H9 (cell line): ENCODE measurements around the gene MARK4. TPM values are rescaled to one million over a fixed set of nuclear protein-coding genes. Genes with fewer than 3 reads are reported as not detected.
A peak's percentile ranks its signal among the peaks of the same experiment; 100 is the strongest.

Experiments
- DNase-seq: peaks from one replicate; pipeline ENCODE4 v3.0.0-alpha.2; 2017
- H2AFZ ChIP-seq: one replicate; pipeline ENCODE4 v1.6.1; 2013; ENCODE audit warnings: mild to moderate bottlenecking, low read length, control low read depth, moderate library complexity
- H2AK5ac ChIP-seq: 2 replicates; pipeline ENCODE4 v1.6.1; 2013; ENCODE audit warnings: low read length, control low read depth, mixed read lengths; ENCODE audit not compliant: insufficient read length
- H2BK120ac ChIP-seq: one replicate; pipeline ENCODE4 v1.6.1; 2013; ENCODE audit warnings: low read depth, mild to moderate bottlenecking, low read length, control low read depth, inconsistent platforms; ENCODE audit not compliant: poor library complexity, severe bottlenecking
- H2BK12ac ChIP-seq: 2 replicates; pipeline ENCODE4 v1.6.1; 2013; ENCODE audit warnings: low read length, control low read depth, mixed read lengths, low read depth; ENCODE audit not compliant: insufficient read length
- H2BK15ac ChIP-seq: 2 replicates; pipeline ENCODE4 v1.6.1; 2013; ENCODE audit warnings: low read depth, low read length, control low read depth
- H2BK20ac ChIP-seq: one replicate; pipeline ENCODE4 v1.6.1; 2013; ENCODE audit warnings: low read depth, mild to moderate bottlenecking, low read length, control low read depth, inconsistent platforms; ENCODE audit not compliant: poor library complexity, severe bottlenecking
- H2BK5ac ChIP-seq: 2 replicates; pipeline ENCODE4 v1.6.1; 2013; ENCODE audit warnings: low read length, control low read depth, mixed read lengths; ENCODE audit not compliant: insufficient read length
- H3K14ac ChIP-seq: 2 replicates; pipeline ENCODE4 v1.6.1; 2013; ENCODE audit warnings: low read length, control low read depth; ENCODE audit not compliant: insufficient read depth
- H3K18ac ChIP-seq: 2 replicates; pipeline ENCODE4 v1.6.1; 2013; ENCODE audit warnings: low read depth, mild to moderate bottlenecking, mixed read lengths, low read length, control low read depth; ENCODE audit not compliant: insufficient read length
- H3K23ac ChIP-seq: 2 replicates; pipeline ENCODE4 v1.6.1; 2013; ENCODE audit warnings: low read length, control low read depth, mixed read lengths, low read depth; ENCODE audit not compliant: insufficient read length
- H3K23me2 ChIP-seq: 2 replicates; pipeline ENCODE4 v1.6.1; 2013; ENCODE audit warnings: low read depth, mild to moderate bottlenecking, mixed read lengths, low read length, control low read depth; ENCODE audit not compliant: insufficient read length, poor library complexity, severe bottlenecking
- H3K27ac ChIP-seq: 2 replicates; pipeline ENCODE4 v1.5.1; 2013; ENCODE audit warnings: low read length, control low read depth, mixed read lengths, low read depth; ENCODE audit not compliant: insufficient read length
- H3K27me3 ChIP-seq: 2 replicates; pipeline ENCODE4 v1.6.1; 2013; ENCODE audit warnings: low read length, control low read depth, inconsistent platforms; ENCODE audit not compliant: insufficient read depth
- H3K4ac ChIP-seq: 2 replicates; pipeline ENCODE4 v1.6.1; 2013; ENCODE audit warnings: low read depth, mild to moderate bottlenecking, control low read depth, inconsistent platforms, low read length, moderate library complexity
- H3K4me1 ChIP-seq: 2 replicates; pipeline ENCODE4 v1.6.1; 2013; ENCODE audit warnings: low read length, control low read depth, inconsistent platforms; ENCODE audit not compliant: insufficient read depth
- H3K4me2 ChIP-seq: 2 replicates; pipeline ENCODE4 v1.6.1; 2013; ENCODE audit warnings: low read length, control low read depth, mixed read lengths; ENCODE audit not compliant: insufficient read length, insufficient read depth
- H3K56ac ChIP-seq: 2 replicates; pipeline ENCODE4 v1.6.1; 2013; ENCODE audit warnings: low read depth, mild to moderate bottlenecking, mixed read lengths, low read length, control low read depth; ENCODE audit not compliant: insufficient read length
- H3K79me1 ChIP-seq: 2 replicates; pipeline ENCODE4 v1.6.1; 2013; ENCODE audit warnings: low read depth, mild to moderate bottlenecking, moderate library complexity, low read length, control low read depth, inconsistent platforms; ENCODE audit not compliant: insufficient read depth, poor library complexity, severe bottlenecking
- H3K79me2 ChIP-seq: 2 replicates; pipeline ENCODE4 v1.6.1; 2013; ENCODE audit warnings: low read length, control low read depth, inconsistent platforms; ENCODE audit not compliant: insufficient read depth
- H3K9ac ChIP-seq: 2 replicates; pipeline ENCODE4 v1.6.1; 2013; ENCODE audit warnings: low read length, control low read depth, mixed read lengths; ENCODE audit not compliant: insufficient read length; ENCODE audit errors: extremely low read depth
- H3K9me3 ChIP-seq: one replicate; pipeline ENCODE4 v1.6.1; 2013; ENCODE audit warnings: low read depth, low read length, inconsistent platforms; ENCODE audit not compliant: control insufficient read depth
- H3T11ph ChIP-seq: one replicate; pipeline ENCODE4 v1.6.1; 2013; ENCODE audit warnings: mild to moderate bottlenecking, low read length, control low read depth, inconsistent platforms
- H4K20me1 ChIP-seq: one replicate; pipeline ENCODE4 v1.6.1; 2013; ENCODE audit not compliant: control insufficient read depth, insufficient read length, insufficient read depth
- H4K5ac ChIP-seq: 2 replicates; pipeline ENCODE4 v1.6.1; 2013; ENCODE audit warnings: low read depth, mild to moderate bottlenecking, mixed read lengths, low read length, control low read depth; ENCODE audit not compliant: insufficient read length
- H4K8ac ChIP-seq: replicated peaks from 2 replicates; pipeline ENCODE4 v1.6.1; 2013; ENCODE audit warnings: low read length, control low read depth, mixed read lengths, low read depth; ENCODE audit not compliant: insufficient read length
- H4K91ac ChIP-seq: 2 replicates; pipeline ENCODE4 v1.6.1; 2013; ENCODE audit warnings: low read depth, mild to moderate bottlenecking, moderate library complexity, mixed read lengths, low read length, control low read depth; ENCODE audit not compliant: insufficient read length
- H3K27ac Mint-ChIP-seq, 3 experiments: 2 replicates in 2 of 3; 3 replicates in 1 of 3; pipeline ENCODE4 v1.8.0; 2020 to 2021; ENCODE audit warnings: mixed read lengths in 3 of 3, mild to moderate bottlenecking in 1 of 3, moderate library complexity in 1 of 3
- H3K27me3 Mint-ChIP-seq: 2 replicates; pipeline ENCODE4 v1.8.0; 2021; ENCODE audit warnings: low read depth, mild to moderate bottlenecking, moderate library complexity, mixed read lengths
- H3K36me3 Mint-ChIP-seq, 3 experiments: 2 replicates in 2 of 3; 3 replicates in 1 of 3; pipeline ENCODE4 v1.8.0; 2020 to 2021; ENCODE audit warnings: low read depth in 3 of 3, mixed read lengths in 3 of 3; ENCODE audit not compliant: insufficient read depth in 1 of 3
- H3K4me1 Mint-ChIP-seq, 2 experiments: 2 replicates each; pipeline ENCODE4 v1.8.0; 2020; ENCODE audit warnings: mixed read lengths in 2 of 2
- H3K4me3 Mint-ChIP-seq, 2 experiments: 2 replicates in 1 of 2; 3 replicates in 1 of 2; pipeline ENCODE4 v1.8.0; 2020 to 2021; ENCODE audit warnings: mild to moderate bottlenecking in 2 of 2, mixed read lengths in 2 of 2, moderate library complexity in 1 of 2
- H3K9me3 Mint-ChIP-seq, 2 experiments: 2 replicates in 1 of 2; 3 replicates in 1 of 2; pipeline ENCODE4 v1.8.0; 2020; ENCODE audit warnings: mild to moderate bottlenecking in 2 of 2, mixed read lengths in 2 of 2, moderate library complexity in 1 of 2
- CTCF ChIP-seq: fragments of 200-600 bp; sonication (generic); conservative IDR thresholded peaks from 3 replicates; pipeline ENCODE4 v1.8.0; 2021; ENCODE audit warnings: antibody characterized with exemption, mild to moderate bottlenecking
- WGBS: extraction: QIAGEN DNeasy Blood & Tissue Kit; methylation state at CpG from one replicate; pipeline ENCODE4 v1.1.7; 2013; ENCODE audit warnings: missing lambda C conversion rate, low lambda C conversion rate, mixed read lengths; ENCODE audit not compliant: insufficient read length; ENCODE audit errors: extremely low coverage; 5-methylcytosine and 5-hydroxymethylcytosine counted together
- total RNA-seq: library from RNA; stranded (reverse); gene quantifications from 2 replicates; pipeline ENCODE4 v1.2.1, GENCODE V29; 2021

The MARK4 gene
- total RNA-seq, 1 experiment from 2014 or later = 44.7 TPM

GRCh38 chr19:45324349-45324907, 73.4 kb downstream of the MARK4 start:
- H4K91ac ChIP-seq = no peak overlapping the region
- no peak for DNase-seq
- H4K20me1 ChIP-seq = no peaks in the 10 kb centered on the region
- no peaks in the 10 kb centered on the region for H3K23me2 ChIP-seq
- H2BK20ac ChIP-seq = no peak overlapping the region
- no peak overlapping the region for H3K23ac ChIP-seq
- no peaks in the 10 kb centered on the region for H3K36me3 Mint-ChIP-seq
- no peak overlapping the region for H3K56ac ChIP-seq
- peaks cover 15 to 29% of the 10 kb centered on the region in 2 experiments for H3K4me1 Mint-ChIP-seq
- no peak overlapping the region for H2BK15ac ChIP-seq
- H3K79me1 ChIP-seq = no peaks in the 10 kb centered on the region
- no peak overlapping the region for H3K4ac ChIP-seq
- H2AFZ ChIP-seq = no peak overlapping the region
- peaks cover 41% of the 10 kb centered on the region for H3K27me3 Mint-ChIP-seq
- H4K5ac ChIP-seq = no peak overlapping the region
- H3K27ac Mint-ChIP-seq = no peak overlapping the region
- no peak overlapping the region for H2BK5ac ChIP-seq
- H4K8ac ChIP-seq = no peak overlapping the region
- no peaks in the 10 kb centered on the region; a peak in 1 of 5 replicates for H3K9me3 Mint-ChIP-seq
- H3K9ac ChIP-seq = no peak overlapping the region
- H2BK120ac ChIP-seq = no peak overlapping the region
- H3K4me1 ChIP-seq = no peaks in the 10 kb centered on the region
- WGBS = no CpG with 5 or more reads among the region's 11 CpGs
- no peak for TF ChIP-seq CTCF
- peak overlapping the region; percentile 52 for H3K18ac ChIP-seq
- no peaks in the 10 kb centered on the region for H3K79me2 ChIP-seq
- no peak overlapping the region for H3T11ph ChIP-seq
- H3K14ac ChIP-seq = no peak overlapping the region
- H3K4me3 Mint-ChIP-seq = peak overlapping the region in 1 of 2 experiments; percentile 63; a peak in 2 of 5 replicates
- no peaks in the 10 kb centered on the region for H3K27me3 ChIP-seq
- H3K27ac ChIP-seq = no peak overlapping the region
- no peak overlapping the region for H2AK5ac ChIP-seq
- H3K4me2 ChIP-seq = peak overlapping the region; percentile 72
- no peaks in the 10 kb centered on the region for H3K9me3 ChIP-seq
- no peak overlapping the region for H2BK12ac ChIP-seq
